HUES6 (cell line): ENCODE results near the gene OR2T2.
"Not testable (repeated sequence)": the region's sequence is repeated elsewhere in the genome, so short reads cannot be mapped to it uniquely, and the experiment has no call there.

ENCODE experiments used
- H3K27ac ChIP-seq: 2 replicates; pipeline ENCODE4 v1.7.0; 2013; ENCODE audit warnings: low read depth, mild to moderate bottlenecking, low read length, inconsistent platforms
- H3K27me3 ChIP-seq: 2 replicates; pipeline ENCODE4 v1.6.1; 2013; ENCODE audit warnings: low read length; ENCODE audit not compliant: control insufficient read depth, insufficient read depth
- H3K36me3 ChIP-seq: 2 replicates; pipeline ENCODE4 v1.6.1; 2013; ENCODE audit warnings: low read length; ENCODE audit not compliant: control insufficient read depth, insufficient read depth
- H3K4me1 ChIP-seq: 2 replicates; pipeline ENCODE4 v1.6.1; 2013; ENCODE audit warnings: low read length; ENCODE audit not compliant: control insufficient read depth, insufficient read depth
- H3K4me3 ChIP-seq: 2 replicates; pipeline ENCODE4 v1.5.1; 2013; ENCODE audit warnings: low read depth, low read length
- H3K9ac ChIP-seq: one replicate; pipeline ENCODE4 v1.6.1; 2013; ENCODE audit warnings: mild to moderate bottlenecking, low read length
- H3K9me3 ChIP-seq: 2 replicates; pipeline ENCODE4 v1.6.1; 2013; ENCODE audit warnings: low read depth, low read length; ENCODE audit not compliant: control insufficient read depth, insufficient read depth

The OR2T2 gene

DNA sequence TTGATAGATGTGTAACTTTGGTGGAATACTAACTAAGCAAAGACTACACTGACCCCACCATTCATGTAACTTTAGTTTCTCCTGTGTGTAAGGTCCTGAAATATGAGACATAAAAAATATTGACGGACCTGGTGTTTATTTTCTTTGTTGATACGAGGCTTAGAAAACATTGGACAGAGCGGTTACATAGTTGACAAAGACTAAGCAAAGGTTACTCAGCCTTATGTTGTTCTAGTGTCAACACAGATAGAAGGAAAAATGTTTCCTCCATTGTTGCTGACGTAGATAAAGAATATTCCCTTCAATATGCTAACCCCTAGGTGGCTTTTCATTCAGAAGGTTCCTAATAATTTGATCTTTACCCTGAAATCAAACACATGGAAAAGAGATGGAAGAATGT lies 9.6 kb downstream of the OR2T2 start:
- not testable (repeated sequence) for H3K27ac ChIP-seq, H3K4me3 ChIP-seq

DNA sequence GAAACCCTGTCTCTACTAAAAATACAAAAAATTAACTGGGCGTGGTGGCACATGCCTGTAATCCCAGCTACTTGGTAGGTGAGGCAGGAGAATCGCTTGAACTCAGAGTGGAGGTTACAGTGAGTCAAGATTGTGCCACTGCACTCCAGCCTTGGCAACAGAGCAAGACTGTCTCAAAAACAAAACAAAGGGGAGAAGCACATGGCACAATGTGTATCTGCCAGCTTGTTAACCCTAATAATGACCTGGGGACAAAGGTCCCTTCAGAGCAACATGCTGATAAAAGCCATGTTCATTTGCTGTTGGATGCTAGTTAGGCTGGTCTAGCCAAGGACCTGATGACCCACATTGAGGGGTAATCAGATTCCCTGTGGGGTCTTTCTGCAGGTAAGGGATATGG lies 11.2 kb downstream of the OR2T2 start:
- H3K4me1 ChIP-seq, H3K27ac ChIP-seq, H3K9ac ChIP-seq, H3K9me3 ChIP-seq, H3K27me3 ChIP-seq, H3K36me3 ChIP-seq, H3K4me3 ChIP-seq: not testable (repeated sequence)

More for the DNA sequence above, 9.6 kb downstream of the OR2T2 start:
- H3K27me3 ChIP-seq, H3K9ac ChIP-seq, H3K36me3 ChIP-seq, H3K9me3 ChIP-seq, H3K4me1 ChIP-seq: not testable (repeated sequence)

DNA sequence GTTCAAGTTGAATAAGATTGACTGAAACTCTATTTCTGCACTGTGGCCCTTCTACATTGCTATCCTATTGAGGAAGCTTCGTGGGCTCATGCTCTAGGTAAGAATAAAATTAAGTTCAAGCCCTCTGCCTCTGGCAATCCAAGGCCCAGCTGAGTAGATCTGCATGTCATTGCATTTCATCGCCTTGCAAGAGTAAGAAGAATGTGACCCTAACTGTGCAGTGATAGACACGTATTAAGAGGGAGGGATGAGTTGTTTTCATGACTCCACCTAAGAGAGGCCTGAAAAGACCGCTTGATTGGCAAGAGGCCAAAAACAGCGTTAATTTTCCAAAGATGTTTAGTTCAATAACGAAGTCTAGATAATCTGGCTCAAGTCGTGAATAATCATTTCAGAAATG lies 13.7 kb downstream of the OR2T2 start:
- H3K9me3 ChIP-seq, H3K27me3 ChIP-seq, H3K4me1 ChIP-seq, H3K9ac ChIP-seq, H3K36me3 ChIP-seq, H3K27ac ChIP-seq, H3K4me3 ChIP-seq: not testable (repeated sequence)

DNA sequence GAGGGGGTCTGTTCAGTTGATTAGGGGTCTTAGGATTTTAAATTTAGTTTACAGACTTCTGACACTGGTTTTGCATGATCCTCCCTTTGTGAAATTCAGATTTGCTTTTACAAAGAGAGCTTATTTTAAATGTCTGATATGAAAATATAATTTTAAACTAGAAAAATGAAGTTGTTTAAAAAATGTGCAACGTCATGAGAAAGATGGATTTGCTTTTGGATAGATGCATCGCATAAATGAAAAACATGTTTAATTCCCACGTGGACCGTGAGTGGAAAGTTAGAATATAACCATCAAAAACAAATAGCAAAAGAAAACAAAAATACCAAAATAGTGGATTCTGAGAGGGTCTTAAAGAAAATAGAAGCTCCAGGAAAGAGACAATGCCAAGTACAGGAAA lies 25.7 kb downstream of the OR2T2 start:
- Histone ChIP-seq H3K9ac (no peak overlapping the region), H3K9me3 (peaks cover 10% of the 10 kb centered on the region; the same call in 1 of the 2 replicates), H3K27me3 (no peaks in the 10 kb centered on the region), H3K4me1 (no peaks in the 10 kb centered on the region), H3K4me3 (no peak overlapping the region), H3K27ac (no peak overlapping the region), H3K36me3 (no peaks in the 10 kb centered on the region)

DNA sequence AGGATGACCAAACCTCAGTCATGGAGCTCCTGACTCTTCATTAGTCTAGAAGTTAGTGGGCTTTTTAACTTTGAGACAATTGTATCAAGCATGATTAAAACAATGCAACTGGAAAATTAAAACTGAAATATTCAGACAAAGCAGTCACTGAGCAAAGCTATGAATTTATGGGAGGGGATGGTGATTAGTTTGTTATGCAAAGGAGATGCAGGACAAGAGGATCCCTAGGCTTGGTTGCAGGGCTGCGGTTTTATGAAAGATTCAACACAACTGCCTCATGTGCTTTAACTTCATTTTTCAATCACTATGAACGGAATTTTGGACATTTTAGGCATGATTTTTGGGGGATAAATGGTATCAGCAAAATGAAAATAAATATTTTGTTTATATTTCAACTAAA lies 26.7 kb downstream of the OR2T2 start:
- H3K36me3 ChIP-seq, H3K27me3 ChIP-seq, H3K4me1 ChIP-seq, H3K9me3 ChIP-seq, H3K9ac ChIP-seq, H3K27ac ChIP-seq, H3K4me3 ChIP-seq: not testable (repeated sequence)

DNA sequence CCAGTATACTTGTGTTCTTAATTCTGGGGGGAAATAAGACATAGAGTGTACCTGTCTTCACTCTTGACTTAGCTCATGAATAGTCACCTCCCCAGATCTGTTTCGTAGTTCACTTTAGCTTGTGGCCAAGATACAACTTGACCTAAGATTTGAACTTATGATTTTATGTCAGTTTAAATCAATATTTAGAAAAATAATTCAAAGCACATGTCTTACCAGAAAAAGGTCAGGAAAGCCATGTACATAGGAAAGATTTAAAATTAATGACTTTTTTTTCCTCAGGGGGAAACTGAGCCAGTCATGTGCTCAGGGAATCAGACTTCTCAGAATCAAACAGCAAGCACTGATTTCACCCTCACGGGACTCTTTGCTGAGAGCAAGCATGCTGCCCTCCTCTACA lies 27.6 kb downstream of the OR2T2 start, which contains the start of gene OR2T3:
Gene OR2T3 (plus strand): TSS at position 301 of the 400 bp plus-strand sequence. CDS start 0 bp downstream, at position 301.
- H3K4me3 ChIP-seq, H3K9me3 ChIP-seq, H3K27me3 ChIP-seq, H3K4me1 ChIP-seq, H3K36me3 ChIP-seq, H3K9ac ChIP-seq, H3K27ac ChIP-seq: not testable (repeated sequence)

DNA sequence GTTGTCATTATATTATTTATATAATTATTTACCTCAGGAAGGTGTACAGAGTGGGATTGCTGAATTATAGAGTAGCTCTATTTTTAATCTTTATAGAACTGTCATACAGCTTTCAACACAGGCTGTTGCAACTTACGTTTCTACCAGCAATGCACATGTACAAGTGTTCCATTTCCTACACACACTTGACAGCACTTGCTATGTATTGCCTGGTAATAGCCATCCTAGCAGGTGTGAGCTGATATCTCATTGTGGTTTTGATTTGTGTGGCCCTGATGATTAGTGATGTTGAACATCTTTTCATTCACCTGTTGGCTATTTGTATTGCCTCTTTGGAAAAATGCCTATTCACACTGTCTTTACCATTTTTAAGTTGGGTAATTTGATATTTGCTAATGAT lies 30.2 kb downstream of the OR2T2 start:
- not testable (repeated sequence) for H3K4me3 ChIP-seq, H3K9me3 ChIP-seq, H3K9ac ChIP-seq, H3K4me1 ChIP-seq, H3K27me3 ChIP-seq, H3K27ac ChIP-seq, H3K36me3 ChIP-seq

DNA sequence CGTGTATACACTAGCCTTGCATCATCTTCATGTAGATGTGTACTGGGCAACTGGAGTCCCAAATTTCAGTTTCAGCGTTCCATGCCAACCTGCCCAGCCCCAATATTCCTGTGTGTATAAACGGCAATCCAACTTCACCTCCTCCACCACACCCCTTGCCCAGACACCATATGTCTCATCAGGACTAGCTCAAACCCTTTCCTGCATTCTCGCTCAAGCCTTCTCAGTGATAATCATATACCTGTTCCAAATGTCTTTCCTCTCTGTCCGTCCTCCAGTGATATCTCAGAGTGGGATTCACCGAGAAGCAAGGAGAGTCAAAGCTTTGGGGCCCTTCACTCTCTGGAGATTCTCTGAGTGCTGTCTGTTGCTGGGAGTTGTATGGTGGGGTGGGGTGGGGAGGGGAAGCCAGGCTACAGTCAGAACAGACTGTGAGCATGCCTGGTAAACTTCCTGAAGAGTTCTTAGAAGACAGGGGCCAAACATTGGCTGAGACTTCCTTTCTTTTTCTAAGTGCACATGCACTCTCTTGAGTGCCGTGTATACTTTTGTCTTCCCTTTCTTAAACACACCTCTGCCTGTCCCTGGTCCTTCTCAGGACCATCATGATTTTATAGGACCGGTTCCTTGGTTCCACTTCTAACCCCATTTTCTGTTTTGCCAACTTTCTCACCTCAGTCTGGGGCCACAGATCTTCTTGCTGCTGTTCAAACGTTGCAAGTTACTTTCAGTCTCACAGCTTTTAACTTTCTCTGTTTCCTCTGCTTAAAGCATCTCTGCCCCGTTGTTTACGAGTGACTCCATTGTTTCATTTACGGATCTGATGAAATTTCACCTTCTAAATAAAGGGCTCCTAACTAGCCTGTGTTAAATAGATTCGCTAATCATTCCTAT lies 36.5 kb downstream of the OR2T2 start:
- not testable (repeated sequence) for H3K27ac ChIP-seq, H3K9ac ChIP-seq, H3K4me3 ChIP-seq, H3K36me3 ChIP-seq, H3K4me1 ChIP-seq, H3K27me3 ChIP-seq, H3K9me3 ChIP-seq

DNA sequence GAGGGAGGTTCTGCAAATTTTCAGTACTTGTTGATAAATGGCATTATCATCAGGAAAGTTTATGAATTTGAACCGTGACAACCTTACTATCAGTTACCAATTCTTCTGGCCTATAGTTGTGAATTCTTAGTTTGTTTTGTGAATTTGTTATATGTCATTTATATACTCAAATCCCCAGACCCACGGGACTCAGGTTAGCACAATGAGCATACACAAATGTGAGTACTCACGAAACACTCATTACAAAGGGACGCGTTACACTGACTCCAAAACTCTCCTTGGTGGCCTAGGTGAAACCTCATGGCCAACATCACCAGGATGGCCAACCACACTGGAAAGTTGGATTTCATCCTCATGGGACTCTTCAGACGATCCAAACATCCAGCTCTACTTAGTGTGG lies 42.9 kb downstream of the OR2T2 start, which contains the start of gene OR2T5:
Gene OR2T5 (plus strand): TSS at position 301 of the 400 bp plus-strand sequence. CDS start 0 bp downstream, at position 301.
- H3K4me1 ChIP-seq, H3K9me3 ChIP-seq, H3K36me3 ChIP-seq, H3K27ac ChIP-seq, H3K4me3 ChIP-seq, H3K27me3 ChIP-seq, H3K9ac ChIP-seq: not testable (repeated sequence)

DNA sequence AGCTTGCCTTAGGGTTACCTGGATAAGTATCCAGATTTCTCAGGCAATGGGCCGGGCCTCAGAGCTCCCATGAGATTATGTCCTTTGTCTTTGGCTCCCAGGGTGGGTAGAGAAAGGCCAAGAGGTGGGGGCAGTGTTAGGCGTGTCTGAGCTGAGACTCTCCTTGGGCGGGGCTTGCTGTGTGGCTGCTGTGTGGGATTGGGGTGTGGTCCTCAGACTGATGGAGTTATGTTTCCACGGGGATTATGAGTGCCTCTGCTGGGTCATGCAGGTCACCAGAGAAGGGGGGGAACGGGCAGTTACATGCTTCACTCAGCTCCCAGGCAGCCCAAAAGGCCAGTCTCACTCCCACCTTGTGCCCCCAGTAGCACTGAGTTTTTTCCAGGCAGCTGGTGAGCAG lies 51.2 kb downstream of the OR2T2 start:
- H3K4me1 ChIP-seq, H3K9ac ChIP-seq, H3K27me3 ChIP-seq, H3K4me3 ChIP-seq, H3K9me3 ChIP-seq, H3K36me3 ChIP-seq, H3K27ac ChIP-seq: not testable (repeated sequence)

DNA sequence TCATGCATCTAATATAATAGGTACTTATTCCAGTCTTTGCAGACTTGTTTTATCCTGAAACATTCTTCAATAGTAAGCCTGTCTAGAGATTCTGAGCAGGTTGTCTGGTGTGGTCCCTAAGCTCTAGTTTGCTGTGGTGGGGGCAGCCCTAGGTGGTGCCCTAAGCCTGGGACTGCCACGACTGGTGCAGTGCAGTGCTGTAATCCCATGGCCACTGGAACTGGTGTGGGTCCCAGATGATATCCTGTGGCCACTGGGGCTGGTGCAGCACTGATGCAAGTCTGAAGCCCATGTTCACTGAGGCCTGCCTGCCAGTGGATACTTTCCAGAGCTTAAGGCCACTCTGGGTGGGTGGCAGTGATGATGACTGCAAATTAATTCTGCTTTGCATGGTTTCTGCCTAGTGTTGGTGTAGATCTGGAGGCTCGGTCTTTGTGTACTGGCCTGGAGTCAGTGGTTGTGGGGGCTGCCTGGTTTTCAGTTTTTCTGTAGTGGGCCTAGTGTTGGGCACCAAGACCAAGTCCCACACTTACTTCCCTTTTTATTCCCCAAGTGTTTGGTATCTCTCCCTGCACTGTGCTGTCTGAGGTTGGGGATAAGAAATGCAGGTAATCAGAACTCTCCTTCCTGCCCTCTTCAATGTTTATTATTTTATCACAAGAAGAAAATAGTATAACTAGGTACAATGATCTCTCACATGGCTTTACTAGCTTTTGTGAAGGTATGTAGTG lies 55.0 kb downstream of the OR2T2 start:
- not testable (repeated sequence) for H3K27me3 ChIP-seq, H3K4me1 ChIP-seq, H3K4me3 ChIP-seq, H3K27ac ChIP-seq, H3K36me3 ChIP-seq, H3K9me3 ChIP-seq, H3K9ac ChIP-seq
